ENCODE data around the gene GLCCI1.
"Not testable (repeated sequence)": the region's sequence is repeated elsewhere in the genome, so short reads cannot be mapped to it uniquely, and the experiment has no call there.

The GLCCI1 gene

DNA sequence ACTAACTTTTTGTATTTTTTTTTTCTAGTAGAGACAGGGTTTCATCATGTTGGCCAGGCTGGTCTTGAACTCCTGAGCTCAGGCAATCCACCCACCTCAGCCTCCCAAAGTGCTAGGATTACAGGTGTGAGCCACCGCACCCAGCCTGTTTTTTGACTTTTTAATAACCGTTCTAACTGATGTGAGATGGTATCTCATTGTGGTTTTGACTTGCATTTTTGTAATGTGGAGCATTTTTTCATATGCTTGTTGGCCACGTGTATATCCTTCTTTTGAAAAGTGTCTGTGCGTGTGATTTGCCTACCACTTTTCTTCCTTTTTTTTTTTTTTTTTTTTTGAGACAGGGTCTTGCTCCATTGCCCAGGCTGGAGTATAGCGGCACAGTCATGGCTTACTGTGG, 94.7 kb downstream of the GLCCI1 start:
- not testable (repeated sequence) for H3K36me3 ChIP-seq (ENCODE audit: control insufficient read depth, insufficient read depth, low read length); H3K27me3 ChIP-seq (ENCODE audit: control insufficient read depth, insufficient read depth, low read length); H3K9me3 ChIP-seq (ENCODE audit: control insufficient read depth, low read length)

DNA sequence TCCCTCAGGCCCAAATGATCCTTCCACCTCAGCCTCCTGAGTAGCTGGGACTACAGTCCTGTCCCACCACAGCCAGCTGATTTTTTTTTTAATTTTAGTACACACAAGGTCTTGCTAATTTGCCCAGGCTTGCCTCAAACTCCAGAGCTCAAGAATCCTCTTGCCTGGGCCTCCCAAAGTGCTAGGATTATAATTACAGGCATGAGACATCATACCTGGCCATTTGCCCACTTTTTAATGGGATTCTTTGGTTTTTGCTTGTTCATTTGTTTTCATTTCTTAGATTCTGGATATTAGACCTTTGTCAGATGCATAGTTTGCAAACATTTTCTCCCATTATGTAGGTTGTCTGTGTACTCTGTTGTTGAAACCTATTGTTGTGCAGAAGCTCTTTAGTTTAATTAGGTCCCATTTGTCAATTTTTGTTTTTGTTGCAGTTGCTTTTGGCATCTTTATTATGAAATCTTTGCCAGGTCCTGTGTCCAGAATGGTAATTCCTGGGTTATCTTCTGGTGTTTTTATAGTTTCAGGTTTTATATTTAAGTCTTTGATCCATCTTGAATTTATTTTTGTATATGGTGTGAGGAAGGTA, 95.2 kb downstream of the GLCCI1 start:
- H3K27me3 ChIP-seq (ENCODE audit: control insufficient read depth, insufficient read depth, low read length), result no peaks in the 10 kb centered on the region
- H3K9ac ChIP-seq (ENCODE audit: low read length), result no peak overlapping the region
- H3K36me3 ChIP-seq (ENCODE audit: control insufficient read depth, insufficient read depth, low read length), result no peaks in the 10 kb centered on the region
- no peaks in the 10 kb centered on the region for H3K9me3 ChIP-seq (ENCODE audit: control insufficient read depth, low read length)
- no peaks in the 10 kb centered on the region for H3K4me1 ChIP-seq (ENCODE audit: control insufficient read depth, insufficient read depth, low read length)
- H3K4me3 ChIP-seq (ENCODE audit: low read length), result no peak overlapping the region

More for the DNA sequence above, 94.7 kb downstream of the GLCCI1 start:
- not testable (repeated sequence) for H3K4me1 ChIP-seq (ENCODE audit: control insufficient read depth, insufficient read depth, low read length); H3K4me3 ChIP-seq (ENCODE audit: low read length); H3K9ac ChIP-seq (ENCODE audit: low read length)

DNA sequence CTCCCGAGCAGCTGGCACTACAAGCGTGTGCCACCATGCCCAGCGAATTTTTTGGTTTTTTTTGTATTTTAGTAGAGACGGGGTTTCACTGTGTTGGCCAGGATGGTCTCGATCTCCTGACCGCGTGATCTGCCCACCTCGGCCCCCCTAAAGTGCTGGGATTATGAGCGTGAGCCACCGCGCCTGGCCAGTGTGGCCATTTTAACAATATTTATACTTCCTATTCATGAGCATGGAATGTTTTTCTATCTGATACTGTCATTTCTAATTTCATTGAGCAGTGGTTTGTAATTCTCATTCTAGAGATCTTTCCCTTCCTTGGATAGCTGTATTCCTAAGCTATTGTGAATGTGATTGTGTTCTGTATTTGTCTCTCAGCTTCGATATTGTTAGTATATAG, 96.2 kb downstream of the GLCCI1 start:
- H3K27me3 ChIP-seq (ENCODE audit: control insufficient read depth, insufficient read depth, low read length), result no peaks in the 10 kb centered on the region
- no peaks in the 10 kb centered on the region for H3K36me3 ChIP-seq (ENCODE audit: control insufficient read depth, insufficient read depth, low read length)
- no peak overlapping the region for H3K4me3 ChIP-seq (ENCODE audit: low read length)
- H3K4me1 ChIP-seq (ENCODE audit: control insufficient read depth, insufficient read depth, low read length), result no peaks in the 10 kb centered on the region
- H3K9me3 ChIP-seq (ENCODE audit: control insufficient read depth, low read length), result no peaks in the 10 kb centered on the region
- H3K9ac ChIP-seq (ENCODE audit: low read length), result no peak overlapping the region

GRCh38 chr7:8065356-8065813, 96.8 kb downstream of the GLCCI1 start:
- H3K4me1 ChIP-seq (ENCODE audit: control insufficient read depth, insufficient read depth, low read length), result no peaks in the 10 kb centered on the region
- no peaks in the 10 kb centered on the region for H3K36me3 ChIP-seq (ENCODE audit: control insufficient read depth, insufficient read depth, low read length)
- no peak overlapping the region for H3K9ac ChIP-seq (ENCODE audit: low read length)
- no peaks in the 10 kb centered on the region for H3K27me3 ChIP-seq (ENCODE audit: control insufficient read depth, insufficient read depth, low read length)
- H3K9me3 ChIP-seq (ENCODE audit: control insufficient read depth, low read length), result no peaks in the 10 kb centered on the region
- no peak overlapping the region for H3K4me3 ChIP-seq (ENCODE audit: low read length)

DNA sequence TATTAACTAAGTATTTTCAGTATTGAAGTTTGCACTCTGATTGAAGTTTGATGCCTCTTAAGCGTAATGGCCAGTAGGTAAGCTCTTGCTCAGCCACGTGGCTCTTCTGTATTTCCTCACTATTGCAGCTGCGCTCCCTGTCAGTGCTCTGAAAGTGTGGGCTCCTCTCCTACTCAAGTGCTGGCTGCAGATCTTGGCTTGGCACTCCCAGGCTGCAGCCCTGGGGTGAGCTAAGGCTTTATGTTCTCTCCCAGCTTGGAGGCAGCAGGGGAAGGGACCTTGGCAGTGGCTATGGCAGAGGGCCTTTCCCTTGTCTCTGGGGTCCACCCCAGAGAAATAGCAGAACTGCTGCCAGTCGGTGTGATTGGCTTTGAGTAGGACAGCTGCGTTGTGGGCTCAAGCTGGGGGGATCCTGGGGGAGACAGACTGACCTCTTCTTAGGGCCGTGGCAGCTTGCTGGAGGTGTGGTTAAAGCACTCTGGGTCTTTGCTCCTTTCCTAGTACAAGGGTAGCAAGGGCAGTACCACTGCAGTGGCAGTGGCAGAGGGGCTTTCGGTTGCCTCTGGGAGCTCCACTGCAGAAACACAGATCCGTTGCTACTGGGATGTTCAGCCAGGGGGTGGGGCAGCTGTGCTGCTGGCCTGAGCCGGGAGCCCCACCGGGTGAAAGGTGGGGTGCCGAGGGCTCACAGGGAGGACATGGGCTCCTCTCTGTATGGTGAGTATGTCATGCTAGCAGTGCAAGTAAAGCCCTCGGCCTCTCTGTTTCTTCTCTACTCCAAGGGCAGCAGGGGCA, 100.5 kb downstream of the GLCCI1 start:
- H3K9ac ChIP-seq (ENCODE audit: low read length), result no peak overlapping the region

DNA sequence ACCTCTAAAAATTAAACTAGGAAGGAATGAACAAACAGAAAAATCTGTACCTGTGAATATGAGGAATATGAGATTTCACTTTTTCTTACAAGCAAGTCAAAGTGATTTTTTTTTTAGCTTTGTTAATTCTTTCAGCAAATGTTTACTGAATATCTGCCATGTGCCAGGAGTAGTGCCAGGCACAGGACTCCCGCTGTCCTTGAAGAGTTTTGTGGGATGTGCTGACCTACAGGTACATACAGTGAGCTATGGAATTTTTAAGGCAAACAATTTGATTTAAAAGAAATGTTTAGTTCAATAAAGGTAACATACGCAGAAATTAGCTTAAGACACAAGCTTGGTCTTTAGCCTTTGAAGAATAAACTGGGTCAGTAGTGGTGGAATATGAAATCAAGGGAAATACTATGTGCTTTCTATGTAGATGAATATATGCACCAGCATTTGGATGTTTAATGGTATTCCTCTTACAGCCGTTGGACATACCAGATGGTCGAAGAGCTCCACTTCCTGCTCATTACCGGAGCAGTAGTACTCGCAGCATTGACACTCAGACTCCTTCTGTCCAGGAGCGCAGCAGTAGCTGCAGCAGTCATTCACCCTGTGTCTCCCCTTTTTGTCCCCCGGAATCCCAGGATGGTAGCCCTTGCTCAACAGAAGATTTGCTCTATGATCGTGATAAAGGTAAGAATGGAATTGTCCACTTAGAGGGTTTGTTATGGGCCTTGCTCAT, 102.0 kb downstream of the GLCCI1 start:
- H3K27me3 ChIP-seq (ENCODE audit: control insufficient read depth, insufficient read depth, low read length), result no peaks in the 10 kb centered on the region
- no peaks in the 10 kb centered on the region for H3K9me3 ChIP-seq (ENCODE audit: control insufficient read depth, low read length)
- H3K4me3 ChIP-seq (ENCODE audit: low read length), result no peak overlapping the region
- H3K4me1 ChIP-seq (ENCODE audit: control insufficient read depth, insufficient read depth, low read length), result no peaks in the 10 kb centered on the region
- no peak overlapping the region for H3K9ac ChIP-seq (ENCODE audit: low read length)
- H3K36me3 ChIP-seq (ENCODE audit: control insufficient read depth, insufficient read depth, low read length), result no peaks in the 10 kb centered on the region

More for the DNA sequence above, 100.5 kb downstream of the GLCCI1 start:
- Histone ChIP-seq H3K4me1 (ENCODE audit: control insufficient read depth, insufficient read depth, low read length) (no peaks in the 10 kb centered on the region), H3K27me3 (ENCODE audit: control insufficient read depth, insufficient read depth, low read length) (no peaks in the 10 kb centered on the region), H3K36me3 (ENCODE audit: control insufficient read depth, insufficient read depth, low read length) (no peaks in the 10 kb centered on the region), H3K4me3 (ENCODE audit: low read length) (no peak overlapping the region), H3K9me3 (ENCODE audit: control insufficient read depth, low read length) (no peaks in the 10 kb centered on the region)

DNA sequence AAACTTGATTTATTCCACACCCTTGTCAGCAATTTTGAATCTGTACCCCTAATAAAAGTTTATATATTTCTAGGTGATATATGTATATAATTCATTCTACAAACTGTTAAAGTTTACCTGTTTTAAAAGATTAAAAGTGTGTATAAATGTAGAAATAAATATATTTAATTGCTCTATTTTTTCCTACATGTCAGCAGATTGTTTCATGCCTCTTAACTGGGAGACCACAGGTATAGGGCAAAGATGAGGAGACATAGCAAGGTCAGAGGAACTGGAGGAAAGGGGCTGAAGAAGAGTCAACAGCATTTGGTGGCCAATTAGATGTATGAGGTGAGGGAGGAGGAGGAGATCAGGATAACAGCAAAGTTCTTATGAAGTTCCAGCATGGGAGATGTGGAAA, 109.8 kb downstream of the GLCCI1 start:
- Histone ChIP-seq H3K4me1 (ENCODE audit: control insufficient read depth, insufficient read depth, low read length) (no peaks in the 10 kb centered on the region), H3K27me3 (ENCODE audit: control insufficient read depth, insufficient read depth, low read length) (no peaks in the 10 kb centered on the region), H3K9ac (ENCODE audit: low read length) (no peak overlapping the region), H3K4me3 (ENCODE audit: low read length) (no peak overlapping the region), H3K36me3 (ENCODE audit: control insufficient read depth, insufficient read depth, low read length) (no peaks in the 10 kb centered on the region), H3K9me3 (ENCODE audit: control insufficient read depth, low read length) (no peaks in the 10 kb centered on the region)

DNA sequence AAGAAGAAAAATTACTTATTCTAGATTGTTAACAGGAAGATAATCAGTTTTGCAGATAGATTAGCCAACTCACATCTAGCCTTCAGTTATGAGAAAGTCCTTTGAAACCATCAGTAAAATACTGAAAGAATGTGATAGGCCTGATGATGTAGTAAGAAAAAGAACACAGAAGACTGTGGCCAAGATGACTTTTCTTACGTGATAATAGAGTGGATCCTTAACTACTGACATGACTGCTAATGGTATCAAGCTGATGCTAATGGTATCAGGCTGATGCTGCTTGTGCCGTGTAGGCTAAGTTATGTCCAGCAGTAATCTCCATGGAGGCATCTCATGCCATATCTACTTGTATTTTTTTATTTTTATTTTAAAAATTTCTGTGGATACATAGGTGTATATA, 114.2 kb downstream of the GLCCI1 start:
- Histone ChIP-seq H3K36me3 (ENCODE audit: control insufficient read depth, insufficient read depth, low read length) (no peaks in the 10 kb centered on the region), H3K27me3 (ENCODE audit: control insufficient read depth, insufficient read depth, low read length) (no peaks in the 10 kb centered on the region), H3K4me3 (ENCODE audit: low read length) (no peak overlapping the region), H3K4me1 (ENCODE audit: control insufficient read depth, insufficient read depth, low read length) (no peaks in the 10 kb centered on the region), H3K9ac (ENCODE audit: low read length) (no peak overlapping the region), H3K9me3 (ENCODE audit: control insufficient read depth, low read length) (no peaks in the 10 kb centered on the region)

- Histone ChIP-seq H3K4me3 (ENCODE audit: low read length) (no peak overlapping the region), H3K9ac (ENCODE audit: low read length) (no peak overlapping the region), H3K4me1 (ENCODE audit: control insufficient read depth, insufficient read depth, low read length) (no peaks in the 10 kb centered on the region), H3K9me3 (ENCODE audit: control insufficient read depth, low read length) (no peaks in the 10 kb centered on the region), H3K27me3 (ENCODE audit: control insufficient read depth, insufficient read depth, low read length) (no peaks in the 10 kb centered on the region), H3K36me3 (ENCODE audit: control insufficient read depth, insufficient read depth, low read length) (no peaks in the 10 kb centered on the region)
Measured at GRCh38 chr7:8084836-8085235, 116.2 kb downstream of the GLCCI1 start.

DNA sequence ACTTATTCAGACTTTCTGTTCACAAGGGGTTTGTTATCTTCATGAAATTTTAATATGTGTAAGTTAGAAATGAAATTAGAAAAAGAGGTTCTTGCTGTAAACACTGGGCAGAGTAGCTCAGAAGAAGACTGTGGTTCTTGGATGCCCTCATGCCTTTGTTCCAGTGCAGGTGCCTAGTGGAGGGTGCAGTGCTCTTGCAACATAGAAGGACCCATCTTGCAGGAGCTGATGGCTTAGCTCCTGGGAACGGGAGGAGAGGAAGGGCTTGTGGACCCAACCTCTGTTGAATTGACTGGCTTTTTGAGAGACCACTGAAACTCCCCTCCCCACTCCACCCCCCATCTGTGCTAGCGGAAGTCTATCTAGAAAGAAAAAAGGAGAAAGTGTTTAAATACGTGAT, 116.8 kb downstream of the GLCCI1 start:
- Histone ChIP-seq H3K36me3 (ENCODE audit: control insufficient read depth, insufficient read depth, low read length) (no peaks in the 10 kb centered on the region), H3K27me3 (ENCODE audit: control insufficient read depth, insufficient read depth, low read length) (no peaks in the 10 kb centered on the region), H3K9me3 (ENCODE audit: control insufficient read depth, low read length) (no peaks in the 10 kb centered on the region), H3K9ac (ENCODE audit: low read length) (no peak overlapping the region), H3K4me3 (ENCODE audit: low read length) (no peak overlapping the region), H3K4me1 (ENCODE audit: control insufficient read depth, insufficient read depth, low read length) (no peaks in the 10 kb centered on the region)

GRCh38 chr7:8086239-8086638, 117.6 kb downstream of the GLCCI1 start:
- Histone ChIP-seq H3K4me3 (ENCODE audit: low read length) (no peak overlapping the region), H3K36me3 (ENCODE audit: control insufficient read depth, insufficient read depth, low read length) (no peaks in the 10 kb centered on the region), H3K9me3 (ENCODE audit: control insufficient read depth, low read length) (no peaks in the 10 kb centered on the region), H3K4me1 (ENCODE audit: control insufficient read depth, insufficient read depth, low read length) (no peaks in the 10 kb centered on the region), H3K9ac (ENCODE audit: low read length) (no peak overlapping the region), H3K27me3 (ENCODE audit: control insufficient read depth, insufficient read depth, low read length) (no peaks in the 10 kb centered on the region)
